ENCODE measurements around the gene BMS1. TPM values are rescaled to one million over a fixed set of nuclear protein-coding genes. Genes with fewer than 3 reads are reported as not detected.

The BMS1 gene
- total RNA-seq, 3 donors from 2014 or later (not counting 1 experiment from before 2014, with no cell fraction given) = 10.4 to 12.1 (median 11.9) TPM

DNA sequence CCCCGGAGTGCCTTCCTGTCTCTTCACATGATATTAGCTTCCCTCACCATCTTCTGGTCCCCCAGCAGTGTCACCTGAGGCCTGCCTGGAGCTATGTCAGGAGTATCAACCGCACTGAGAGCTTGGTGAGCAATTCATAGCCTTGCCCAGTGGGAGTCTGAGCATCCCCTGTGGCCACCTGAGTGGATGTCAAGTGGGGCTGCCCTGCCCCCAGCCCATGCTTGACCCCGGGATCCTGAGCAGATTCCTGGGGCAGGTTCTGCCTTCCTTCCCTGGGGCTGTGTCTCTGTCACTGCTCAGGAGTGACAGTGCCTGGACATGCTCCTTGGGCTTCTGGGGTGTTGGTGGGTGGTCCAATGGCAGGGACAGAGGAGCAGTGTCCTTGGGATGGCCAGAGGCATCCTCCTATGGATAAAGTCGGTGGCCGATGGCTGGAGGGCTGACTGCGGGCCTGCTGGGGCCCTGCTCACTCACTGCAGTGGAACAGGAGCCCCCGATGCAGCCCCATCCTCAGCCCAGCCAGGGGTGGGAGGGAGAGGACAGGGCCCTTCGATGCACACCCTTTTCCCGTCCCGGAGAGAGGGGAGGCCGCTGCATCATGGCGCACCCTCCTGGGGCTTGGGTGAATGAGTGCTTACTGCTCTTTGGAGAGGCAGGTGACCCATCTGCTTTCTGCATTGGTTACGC lies 95.7 kb downstream of the BMS1 start:
- Histone ChIP-seq H3K4me1 (ENCODE audit: control insufficient read depth, insufficient read depth, low read length) (no peaks in the 10 kb centered on the region), H3K9me3 (ENCODE audit: control insufficient read depth, insufficient read depth, low read length) (peaks cover 7% of the 10 kb centered on the region), H3K4me3 (ENCODE audit: low read length) (no peak overlapping the region), H3K36me3 (ENCODE audit: control insufficient read depth, insufficient read depth, low read length) (no peaks in the 10 kb centered on the region), H3K27ac (ENCODE audit: low read length) (no peak overlapping the region), H3K27me3 (ENCODE audit: control insufficient read depth, insufficient read depth, low read length) (no peaks in the 10 kb centered on the region)
- no peak overlapping the region for H3K27ac Mint-ChIP-seq
- H3K4me1 Mint-ChIP-seq = no peaks in the 10 kb centered on the region
- intact Hi-C loops (cut with micrococcal nuclease) = no loop called here
- no peak for TF ChIP-seq CTCF (IDR thresholded peaks at IDR 0.05)
- peaks cover 9% of the 10 kb centered on the region for H3K36me3 Mint-ChIP-seq
- no peak for ATAC-seq
- H3K27me3 Mint-ChIP-seq (ENCODE audit: low read depth in 2 of 2) = no peaks in the 10 kb centered on the region
- peaks cover 4 to 9% of the 10 kb centered on the region in 2 donors for H3K9me3 Mint-ChIP-seq
- 93% methylated on average over 13 of the region's 13 CpGs for WGBS (ENCODE audit: insufficient coverage)
- no peak overlapping the region for H3K4me3 Mint-ChIP-seq
- DNase-seq = no peak

DNA sequence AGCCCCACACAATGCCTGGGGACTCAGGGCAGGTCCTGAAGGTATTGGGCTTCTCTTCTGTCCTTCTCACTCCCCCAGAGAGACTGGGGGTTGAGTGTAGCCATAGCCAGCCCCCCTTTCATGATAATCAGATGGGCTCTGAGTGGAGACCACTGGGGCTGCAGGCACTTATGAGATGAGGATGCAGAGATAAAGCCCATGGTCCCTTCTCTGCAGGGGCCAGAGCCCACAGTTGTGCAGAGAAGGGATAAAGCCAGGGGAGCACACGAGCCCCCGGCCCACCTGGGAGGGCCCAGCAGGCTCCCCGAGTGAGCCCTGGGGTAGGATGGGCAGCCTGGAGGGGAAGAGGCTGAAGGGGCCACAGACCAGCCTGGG lies 96.2 kb downstream of the BMS1 start:
- Histone ChIP-seq H3K36me3 (ENCODE audit: control insufficient read depth, insufficient read depth, low read length) (no peaks in the 10 kb centered on the region), H3K27me3 (ENCODE audit: control insufficient read depth, insufficient read depth, low read length) (no peaks in the 10 kb centered on the region), H3K9me3 (ENCODE audit: control insufficient read depth, insufficient read depth, low read length) (peaks cover 7% of the 10 kb centered on the region), H3K27ac (ENCODE audit: low read length) (no peak overlapping the region), H3K4me3 (ENCODE audit: low read length) (no peak overlapping the region), H3K4me1 (ENCODE audit: control insufficient read depth, insufficient read depth, low read length) (no peaks in the 10 kb centered on the region)
- Mint-ChIP-seq H3K36me3 (peaks cover 9% of the 10 kb centered on the region), H3K9me3 (peaks cover 4 to 9% of the 10 kb centered on the region in 2 donors), H3K27ac (no peak overlapping the region), H3K4me1 (peaks cover 0 to 1% of the 10 kb centered on the region in 2 donors), H3K4me3 (no peak overlapping the region), H3K27me3 (ENCODE audit: low read depth in 2 of 2) (no peaks in the 10 kb centered on the region)
- no peak for TF ChIP-seq CTCF (IDR thresholded peaks at IDR 0.05)
- intact Hi-C loops (cut with micrococcal nuclease) = no loop called here
- ATAC-seq (no peak), DNase-seq (no peak)
- WGBS (ENCODE audit: insufficient coverage) = 81% methylated on average over 3 of the region's 3 CpGs

DNA sequence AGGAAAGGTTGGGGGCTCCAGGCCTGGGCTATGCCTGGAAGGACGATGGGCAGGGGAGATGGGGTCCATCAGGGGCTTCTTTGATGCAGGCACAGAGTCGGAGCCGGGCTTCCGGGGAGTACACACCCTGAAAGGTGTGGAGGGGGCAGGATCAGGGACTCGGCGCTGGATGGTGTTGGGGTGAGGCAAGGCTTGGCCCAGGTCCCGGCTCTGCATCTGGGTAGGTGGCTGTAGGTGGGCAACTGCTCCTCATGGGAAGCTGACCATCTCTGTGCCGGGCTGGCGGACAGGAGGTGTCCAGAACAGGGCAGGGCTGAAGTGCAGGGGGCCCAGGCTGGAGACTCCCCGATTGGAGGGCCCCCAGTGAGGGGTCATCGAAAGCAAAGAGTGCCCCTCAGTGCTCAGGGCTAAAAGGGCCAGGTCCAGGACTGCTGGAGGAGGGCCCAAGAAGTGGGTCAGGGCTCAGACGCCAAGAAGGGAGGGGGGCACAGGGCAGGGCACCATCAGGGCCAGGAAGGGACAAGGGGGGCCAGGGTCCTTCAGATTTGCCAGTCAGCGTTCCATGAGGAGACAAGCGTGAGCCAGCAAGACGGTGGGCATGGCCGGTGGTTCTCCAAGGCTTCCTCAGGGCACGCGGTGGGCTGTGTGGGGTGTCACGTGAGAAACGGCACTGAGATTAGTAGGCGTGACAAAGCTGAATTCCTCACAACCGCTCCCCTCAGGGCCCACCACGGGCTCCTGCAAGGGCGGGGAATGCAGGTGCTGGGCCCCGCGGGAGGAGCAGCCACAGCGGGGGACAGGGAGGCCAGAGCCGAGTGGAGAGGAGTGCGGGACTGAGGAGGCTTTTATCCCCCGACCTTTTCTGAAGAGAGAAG lies 97.0 kb downstream of the BMS1 start:
- Mint-ChIP-seq H3K9me3 (peaks cover 4 to 9% of the 10 kb centered on the region in 2 donors), H3K4me1 (peaks cover 0 to 5% of the 10 kb centered on the region in 2 donors), H3K27ac (no peak overlapping the region), H3K4me3 (no peak overlapping the region), H3K36me3 (peaks cover 9% of the 10 kb centered on the region), H3K27me3 (ENCODE audit: low read depth in 2 of 2) (no peaks in the 10 kb centered on the region)
- Histone ChIP-seq H3K27me3 (ENCODE audit: control insufficient read depth, insufficient read depth, low read length) (no peaks in the 10 kb centered on the region), H3K4me3 (ENCODE audit: low read length) (no peak overlapping the region), H3K4me1 (ENCODE audit: control insufficient read depth, insufficient read depth, low read length) (no peaks in the 10 kb centered on the region), H3K27ac (ENCODE audit: low read length) (no peak overlapping the region), H3K9me3 (ENCODE audit: control insufficient read depth, insufficient read depth, low read length) (peaks cover 7% of the 10 kb centered on the region), H3K36me3 (ENCODE audit: control insufficient read depth, insufficient read depth, low read length) (no peaks in the 10 kb centered on the region)
- 86% methylated on average over 30 of the region's 30 CpGs for WGBS (ENCODE audit: insufficient coverage)
- DNase-seq (no peak), ATAC-seq (no peak)
- intact Hi-C loops (cut with micrococcal nuclease) = no loop called here
- no peak for TF ChIP-seq CTCF (IDR thresholded peaks at IDR 0.05)

Measured in natural killer cell (primary cell).